SU-DHL-6 (cell line): ENCODE results near the gene C1orf116.

Source experiments
- CTCF ChIP-seq: fragments of 200-600 bp; sonication (generic); IDR thresholded peaks from one replicate; pipeline ENCODE4 v1.5.1; 2017; ENCODE audit warnings: antibody characterized with exemption, mild to moderate bottlenecking, low read length, moderate library complexity; ENCODE audit not compliant: insufficient read depth, poor library complexity, severe bottlenecking
- EZH2phosphoT487 ChIP-seq: fragments of 200-600 bp; sonication (generic), shearing (Covaris generic); conservative IDR thresholded peaks from 2 replicates; pipeline ENCODE4 v1.6.1; 2018; ENCODE audit warnings: mild to moderate bottlenecking, antibody characterized with exemption, low read length, moderate library complexity, mixed read lengths

GRCh38 chr1:207015791-207016190 lies 16.8 kb downstream of the C1orf116 start:
- TF ChIP-seq CTCF (no peak), EZH2phosphoT487 (no peak)
